DLD1 (cell line): ENCODE measurements around the gene AMPH.
"Not testable (repeated sequence)": the region's sequence is repeated elsewhere in the genome, so short reads cannot be mapped to it uniquely, and the experiment has no call there.

Experiments
- in situ Hi-C: cut with HindIII; loops from 2 replicates; pipeline ENCODE4 v1.10.0; 2017; ENCODE audit warnings: low sequenced_read_pairs

The AMPH gene

GRCh38 chr7:38358273-38358831 is 272.8 kb downstream of the AMPH start:
- in situ Hi-C loops, result not testable (repeated sequence)

GRCh38 chr7:38354271-38354851 is 276.8 kb downstream of the AMPH start:
- in situ Hi-C loops, result not testable (repeated sequence)

GRCh38 chr7:38353431-38353881 is 277.7 kb downstream of the AMPH start:
- in situ Hi-C loops, result not testable (repeated sequence)

GRCh38 chr7:38351601-38352000 is 279.6 kb downstream of the AMPH start:
- in situ Hi-C loops, result no loop called here

GRCh38 chr7:38350777-38351176 is 280.4 kb downstream of the AMPH start:
- in situ Hi-C loops, result not testable (repeated sequence)

- in situ Hi-C loops, result not testable (repeated sequence)
Observed at GRCh38 chr7:38349869-38350583, 281.1 kb downstream of the AMPH start.

- in situ Hi-C loops, result not testable (repeated sequence)
Observed at GRCh38 chr7:38349126-38349795, 281.9 kb downstream of the AMPH start.

- in situ Hi-C loops, result not testable (repeated sequence)
Observed at GRCh38 chr7:38345299-38346172, 285.6 kb downstream of the AMPH start.

- in situ Hi-C loops, result not testable (repeated sequence)
Observed at GRCh38 chr7:38344741-38345140, 286.4 kb downstream of the AMPH start.

- in situ Hi-C loops, result not testable (repeated sequence)
Observed at GRCh38 chr7:38342135-38342534, 289.0 kb downstream of the AMPH start.

- in situ Hi-C loops, result not testable (repeated sequence)
Observed at GRCh38 chr7:38341172-38341705, 289.9 kb downstream of the AMPH start.

GRCh38 chr7:38339953-38340819 is 291.0 kb downstream of the AMPH start:
- in situ Hi-C loops, result no loop called here

- in situ Hi-C loops, result not testable (repeated sequence)
Observed at GRCh38 chr7:38336148-38336515, 295.0 kb downstream of the AMPH start.

- in situ Hi-C loops, result no loop called here
Observed at GRCh38 chr7:38335492-38336147, 295.6 kb downstream of the AMPH start.

GRCh38 chr7:38335128-38335491 is 296.1 kb downstream of the AMPH start:
- in situ Hi-C loops, result no loop called here

- in situ Hi-C loops, result no loop called here
Observed at GRCh38 chr7:38334163-38334562, 297.0 kb downstream of the AMPH start.
